Activated CD8-positive, alpha-beta T cell treated with anti-CD3 and anti-CD28 coated beads, Interleukin-2, amount 10 ng/mL, durations not matched to agents 7 days and 5 days (primary cell): Measurements from ENCODE around the gene CHD5. TPM values are rescaled to one million over a fixed set of nuclear protein-coding genes. Genes with fewer than 3 reads are reported as not detected.

ENCODE experiments used
- ATAC-seq: fragments of 150-1000 bp; cut with Tn5 transposase; one replicate; pipeline ENCODE4 v1.10.0; 2021; ENCODE audit warnings: moderate library complexity
- CTCF ChIA-PET: fragments of 350-600 bp; sonication (Branson Sonifier 250); formaldehyde crosslinking; loops from one replicate; lab custom pipeline; 2021; ENCODE audit warnings: antibody characterized with exemption; lab: Charles Lee
- POLR2A ChIA-PET: fragments of 350-600 bp; sonication (Branson Sonifier 250); formaldehyde crosslinking; loops from one replicate; lab custom pipeline; 2021; ENCODE audit warnings: antibody characterized with exemption; lab: Charles Lee
- DNase-seq: peaks from one replicate; pipeline ENCODE4 v3.0.0-alpha.2; 2020
- H3K27ac Mint-ChIP-seq: one replicate; pipeline ENCODE4 v1.8.0; 2021; ENCODE audit warnings: mild to moderate bottlenecking, mixed read lengths
- H3K27me3 Mint-ChIP-seq: one replicate; pipeline ENCODE4 v1.8.0; 2021; ENCODE audit warnings: low read depth, mixed read lengths
- H3K36me3 Mint-ChIP-seq: one replicate; pipeline ENCODE4 v1.8.0; 2021; ENCODE audit warnings: low read depth, mixed read lengths
- H3K4me1 Mint-ChIP-seq: one replicate; pipeline ENCODE4 v1.8.0; 2021; ENCODE audit warnings: low read depth, mixed read lengths
- H3K4me3 Mint-ChIP-seq: one replicate; pipeline ENCODE4 v1.8.0; 2021; ENCODE audit warnings: mild to moderate bottlenecking, mixed read lengths
- H3K9me3 Mint-ChIP-seq: one replicate; pipeline ENCODE4 v1.8.0; 2022; ENCODE audit warnings: mixed read lengths; ENCODE audit not compliant: insufficient read depth
- total RNA-seq, 2 experiments: library from RNA; stranded (reverse); gene quantifications; one replicate each; pipeline ENCODE4 v1.2.3, GENCODE V29; 2021

CHD5 gene
- total RNA-seq, 2 experiments from 2014 or later, result 0.23 to 0.47 TPM

GRCh38 chr1:6133146-6133895 lies 46.8 kb downstream of the CHD5 start:
- H3K36me3 Mint-ChIP-seq, result no peaks in the 10 kb centered on the region
- CTCF ChIA-PET, result no interaction called here
- no peak for DNase-seq

GRCh38 chr1:6131561-6131960 lies 48.6 kb downstream of the CHD5 start:
- peaks cover 2% of the 10 kb centered on the region for H3K4me1 Mint-ChIP-seq
- ChIA-PET POLR2A (no interaction called here), CTCF (no interaction called here)
- no peaks in the 10 kb centered on the region for H3K9me3 Mint-ChIP-seq
- H3K36me3 Mint-ChIP-seq, result no peaks in the 10 kb centered on the region
- DNase-seq (no peak), ATAC-seq (no peak)
- H3K27me3 Mint-ChIP-seq, result no peaks in the 10 kb centered on the region
- no peak overlapping the region for H3K4me3 Mint-ChIP-seq
- H3K27ac Mint-ChIP-seq, result no peak overlapping the region

More at GRCh38 chr1:6133146-6133895, 46.8 kb downstream of the CHD5 start:
- POLR2A ChIA-PET, result interaction anchor here (0.8 kb wide), 1 partner anchor 20 kb away, joined by 3 read pairs; no protein-coding TSS in a partner anchor
- ATAC-seq, result no peak
- Mint-ChIP-seq H3K9me3 (no peaks in the 10 kb centered on the region), H3K4me3 (no peak overlapping the region), H3K4me1 (no peaks in the 10 kb centered on the region), H3K27me3 (no peaks in the 10 kb centered on the region), H3K27ac (no peak overlapping the region)

- Mint-ChIP-seq H3K9me3 (no peaks in the 10 kb centered on the region), H3K4me3 (no peak overlapping the region), H3K4me1 (peaks cover 2% of the 10 kb centered on the region), H3K36me3 (no peaks in the 10 kb centered on the region), H3K27ac (no peak overlapping the region), H3K27me3 (no peaks in the 10 kb centered on the region)
- no peak for DNase-seq
- POLR2A ChIA-PET, result no interaction called here
- CTCF ChIA-PET, result no interaction called here
- ATAC-seq, result no peak
These were observed 49.5 kb downstream of the CHD5 start for GRCh38 chr1:6130596-6130995.

- POLR2A ChIA-PET, result no interaction called here
- no peak for ATAC-seq
- H3K36me3 Mint-ChIP-seq, result no peaks in the 10 kb centered on the region
- no peaks in the 10 kb centered on the region for H3K9me3 Mint-ChIP-seq
- DNase-seq, result no peak
- H3K27ac Mint-ChIP-seq, result no peak overlapping the region
- H3K27me3 Mint-ChIP-seq, result no peaks in the 10 kb centered on the region
- peaks cover 2% of the 10 kb centered on the region for H3K4me1 Mint-ChIP-seq
- H3K4me3 Mint-ChIP-seq, result no peak overlapping the region
- CTCF ChIA-PET, result no interaction called here
These were observed 50.1 kb downstream of the CHD5 start for GRCh38 chr1:6130036-6130435.

- DNase-seq (no peak), ATAC-seq (no peak)
- Mint-ChIP-seq H3K9me3 (no peaks in the 10 kb centered on the region), H3K4me3 (no peak overlapping the region), H3K4me1 (peaks cover 2% of the 10 kb centered on the region), H3K36me3 (no peaks in the 10 kb centered on the region), H3K27ac (no peak overlapping the region), H3K27me3 (no peaks in the 10 kb centered on the region)
- CTCF ChIA-PET, result no interaction called here
- POLR2A ChIA-PET, result no interaction called here
These were observed 50.8 kb downstream of the CHD5 start for GRCh38 chr1:6129313-6129712.

- peaks cover 2% of the 10 kb centered on the region for H3K4me1 Mint-ChIP-seq
These were observed 51.6 kb downstream of the CHD5 start for GRCh38 chr1:6128276-6129081.

GRCh38 chr1:6127587-6128163 lies 52.4 kb downstream of the CHD5 start:
- Mint-ChIP-seq H3K9me3 (no peaks in the 10 kb centered on the region), H3K36me3 (no peaks in the 10 kb centered on the region), H3K27ac (no peak overlapping the region), H3K27me3 (no peaks in the 10 kb centered on the region), H3K4me3 (no peak overlapping the region), H3K4me1 (peaks cover 2% of the 10 kb centered on the region)
- peak; percentile 82 for DNase-seq
- ChIA-PET CTCF (no interaction called here), POLR2A (interaction anchor here (0.6 kb wide), 1 partner anchor 101 kb away, joined by 3 read pairs; no protein-coding TSS in a partner anchor)
- peak; percentile 88 for ATAC-seq

More at GRCh38 chr1:6128276-6129081, 51.6 kb downstream of the CHD5 start:
- H3K36me3 Mint-ChIP-seq, result no peaks in the 10 kb centered on the region
- ATAC-seq, result no peak
- ChIA-PET POLR2A (no interaction called here), CTCF (no interaction called here)
- H3K9me3 Mint-ChIP-seq, result no peaks in the 10 kb centered on the region
- DNase-seq, result no peak
- no peak overlapping the region for H3K4me3 Mint-ChIP-seq
- H3K27me3 Mint-ChIP-seq, result no peaks in the 10 kb centered on the region
- H3K27ac Mint-ChIP-seq, result no peak overlapping the region

GRCh38 chr1:6126521-6127067 lies 53.5 kb downstream of the CHD5 start:
- ATAC-seq, result no peak
- DNase-seq, result no peak
- Mint-ChIP-seq H3K9me3 (no peaks in the 10 kb centered on the region), H3K4me3 (no peak overlapping the region), H3K36me3 (no peaks in the 10 kb centered on the region), H3K27me3 (no peaks in the 10 kb centered on the region), H3K4me1 (peaks cover 2% of the 10 kb centered on the region), H3K27ac (no peak overlapping the region)
- CTCF ChIA-PET, result no interaction called here
- POLR2A ChIA-PET, result no interaction called here

- no peak for ATAC-seq
- no peaks in the 10 kb centered on the region for H3K9me3 Mint-ChIP-seq
- CTCF ChIA-PET, result no interaction called here
- peaks cover 2% of the 10 kb centered on the region for H3K4me1 Mint-ChIP-seq
- POLR2A ChIA-PET, result no interaction called here
- DNase-seq, result no peak
- H3K27me3 Mint-ChIP-seq, result no peaks in the 10 kb centered on the region
- H3K27ac Mint-ChIP-seq, result no peak overlapping the region
- H3K4me3 Mint-ChIP-seq, result no peak overlapping the region
- no peaks in the 10 kb centered on the region for H3K36me3 Mint-ChIP-seq
These were observed 54.1 kb downstream of the CHD5 start for GRCh38 chr1:6126028-6126427.

- H3K36me3 Mint-ChIP-seq, result no peaks in the 10 kb centered on the region
- ChIA-PET POLR2A (no interaction called here), CTCF (no interaction called here)
- H3K4me1 Mint-ChIP-seq, result peaks cover 2% of the 10 kb centered on the region
- ATAC-seq, result no peak
- H3K27ac Mint-ChIP-seq, result no peak overlapping the region
- no peaks in the 10 kb centered on the region for H3K27me3 Mint-ChIP-seq
- no peak for DNase-seq
- no peak overlapping the region for H3K4me3 Mint-ChIP-seq
- no peaks in the 10 kb centered on the region for H3K9me3 Mint-ChIP-seq
These were observed 54.8 kb downstream of the CHD5 start for GRCh38 chr1:6125366-6125765.

GRCh38 chr1:6124746-6125365 lies 55.3 kb downstream of the CHD5 start:
- Mint-ChIP-seq H3K36me3 (no peaks in the 10 kb centered on the region), H3K9me3 (no peaks in the 10 kb centered on the region), H3K27me3 (no peaks in the 10 kb centered on the region), H3K4me3 (no peak overlapping the region), H3K27ac (no peak overlapping the region), H3K4me1 (peaks cover 2% of the 10 kb centered on the region)
- ChIA-PET POLR2A (no interaction called here), CTCF (no interaction called here)
- ATAC-seq (no peak), DNase-seq (no peak)
